GM13977 (cell line): ENCODE data around the gene RPL4.
"Not testable (repeated sequence)": the region's sequence is repeated elsewhere in the genome, so short reads cannot be mapped to it uniquely, and the experiment has no call there.

ENCODE experiments used
- DNase-seq: peaks from one replicate; pipeline ENCODE4 v3.0.0; 2012; ENCODE audit warnings: low spot score
- in situ Hi-C: fragments of 300-500 bp; cut with MboI; formaldehyde crosslinking; loops from one replicate; pipeline ENCODE4 v1.12.0; 2022; ENCODE audit warnings: low sequenced_read_pairs, low pct_unique_long_range_greater_than_20kb, mixed read lengths, inconsistent platforms; ENCODE audit not compliant: unreplicated experiment
- TF ChIP-seq, protein P1 (sequence below): IDR thresholded peaks from 2 replicates; pipeline ENCODE4 v1.5.1; 2012; ENCODE audit warnings: mild to moderate bottlenecking, control low read depth; ENCODE audit not compliant: insufficient read depth; ENCODE audit errors: extremely low read depth, missing control alignments

Gene RPL4

DNA sequence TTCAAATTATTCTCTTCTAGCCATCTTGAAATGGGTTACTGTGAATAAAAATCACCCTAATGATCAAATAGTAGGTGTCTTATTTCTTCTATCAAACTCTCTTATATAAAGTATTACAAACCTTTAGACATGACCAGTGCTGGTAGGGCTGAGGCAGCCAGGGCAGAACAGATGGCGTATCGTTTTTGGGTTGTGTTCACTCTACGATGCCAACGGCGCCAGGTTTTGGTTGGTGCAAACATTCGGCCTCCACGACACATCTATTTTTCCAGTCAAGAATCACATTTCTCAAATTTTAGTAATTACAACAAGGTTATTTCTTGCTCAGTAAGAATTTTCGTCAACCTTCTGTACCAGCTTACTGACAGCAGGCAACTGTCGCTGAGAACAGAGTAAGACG is 2.2 kb downstream of the RPL4 start:
- TF ChIP-seq, protein P1, sequence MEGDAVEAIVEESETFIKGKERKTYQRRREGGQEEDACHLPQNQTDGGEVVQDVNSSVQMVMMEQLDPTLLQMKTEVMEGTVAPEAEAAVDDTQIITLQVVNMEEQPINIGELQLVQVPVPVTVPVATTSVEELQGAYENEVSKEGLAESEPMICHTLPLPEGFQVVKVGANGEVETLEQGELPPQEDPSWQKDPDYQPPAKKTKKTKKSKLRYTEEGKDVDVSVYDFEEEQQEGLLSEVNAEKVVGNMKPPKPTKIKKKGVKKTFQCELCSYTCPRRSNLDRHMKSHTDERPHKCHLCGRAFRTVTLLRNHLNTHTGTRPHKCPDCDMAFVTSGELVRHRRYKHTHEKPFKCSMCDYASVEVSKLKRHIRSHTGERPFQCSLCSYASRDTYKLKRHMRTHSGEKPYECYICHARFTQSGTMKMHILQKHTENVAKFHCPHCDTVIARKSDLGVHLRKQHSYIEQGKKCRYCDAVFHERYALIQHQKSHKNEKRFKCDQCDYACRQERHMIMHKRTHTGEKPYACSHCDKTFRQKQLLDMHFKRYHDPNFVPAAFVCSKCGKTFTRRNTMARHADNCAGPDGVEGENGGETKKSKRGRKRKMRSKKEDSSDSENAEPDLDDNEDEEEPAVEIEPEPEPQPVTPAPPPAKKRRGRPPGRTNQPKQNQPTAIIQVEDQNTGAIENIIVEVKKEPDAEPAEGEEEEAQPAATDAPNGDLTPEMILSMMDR: no peak
- no peak for DNase-seq
- in situ Hi-C loops: no loop called here

DNA sequence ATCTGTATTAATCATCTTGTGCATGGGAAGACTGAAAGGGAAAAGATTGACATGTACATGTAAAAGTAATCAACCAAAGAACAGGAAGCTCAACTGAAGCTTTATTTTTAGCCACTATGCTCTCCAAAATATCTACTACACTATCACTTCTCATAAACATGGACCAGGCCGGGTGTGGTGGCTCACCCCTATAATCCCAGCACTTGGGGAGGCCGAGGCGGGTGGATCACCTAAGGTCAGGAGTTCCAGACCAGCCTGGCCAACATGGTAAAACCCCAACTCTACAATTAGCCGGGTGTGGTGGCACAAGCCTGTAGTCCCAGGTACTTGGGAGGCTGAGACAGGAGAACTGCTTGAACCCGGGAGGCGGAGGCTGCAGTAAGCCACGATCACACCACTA is 4.3 kb downstream of the RPL4 start:
- in situ Hi-C loops, DNase-seq: not testable (repeated sequence)

DNA sequence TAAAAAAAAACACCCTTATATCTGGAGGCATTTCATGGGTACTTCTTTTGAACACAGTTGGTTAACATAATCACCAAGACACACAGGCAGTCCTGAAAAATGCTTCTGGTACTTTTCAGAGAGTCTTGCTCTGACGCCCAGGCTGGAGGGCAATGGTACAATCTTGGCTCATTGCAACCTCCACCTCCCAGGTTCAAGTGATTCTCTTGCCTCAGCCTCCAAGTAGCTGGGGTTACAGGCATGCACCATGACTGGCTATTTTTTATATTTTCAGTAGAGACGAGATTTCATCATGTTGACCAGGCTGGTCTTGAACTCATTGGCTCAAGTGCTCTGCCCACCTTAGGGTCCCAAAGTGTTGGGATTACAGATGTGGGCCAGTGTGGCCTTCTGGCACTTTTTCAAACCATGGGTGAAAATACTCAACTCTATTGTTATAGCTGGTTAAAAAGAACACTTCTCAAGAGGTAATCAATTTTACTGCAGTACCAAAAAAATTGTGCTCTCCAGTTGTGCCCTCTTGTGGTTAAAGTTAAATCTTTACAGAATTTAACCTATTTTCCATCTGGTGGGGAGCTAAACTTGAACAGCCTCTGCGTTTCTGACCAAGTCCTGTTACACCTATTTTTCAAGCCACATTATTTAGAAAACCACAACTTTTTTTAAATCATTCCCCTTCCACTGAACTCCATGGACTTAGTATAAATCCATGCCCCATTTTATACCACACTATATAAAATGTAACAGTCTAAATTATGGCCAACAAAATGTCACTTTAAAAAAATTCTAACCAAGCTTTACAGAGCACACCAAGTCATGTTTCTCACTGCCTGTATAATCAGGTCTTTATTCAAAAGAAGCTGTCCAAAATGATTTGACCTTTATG is 5.9 kb downstream of the RPL4 start:
- in situ Hi-C loops: loop anchor here (10.0 kb wide), 1 partner anchor 114 kb away; the partner anchor contains the start of gene MAP2K1
- TF ChIP-seq, protein P1: peak; percentile 27
- DNase-seq: no peak

DNA sequence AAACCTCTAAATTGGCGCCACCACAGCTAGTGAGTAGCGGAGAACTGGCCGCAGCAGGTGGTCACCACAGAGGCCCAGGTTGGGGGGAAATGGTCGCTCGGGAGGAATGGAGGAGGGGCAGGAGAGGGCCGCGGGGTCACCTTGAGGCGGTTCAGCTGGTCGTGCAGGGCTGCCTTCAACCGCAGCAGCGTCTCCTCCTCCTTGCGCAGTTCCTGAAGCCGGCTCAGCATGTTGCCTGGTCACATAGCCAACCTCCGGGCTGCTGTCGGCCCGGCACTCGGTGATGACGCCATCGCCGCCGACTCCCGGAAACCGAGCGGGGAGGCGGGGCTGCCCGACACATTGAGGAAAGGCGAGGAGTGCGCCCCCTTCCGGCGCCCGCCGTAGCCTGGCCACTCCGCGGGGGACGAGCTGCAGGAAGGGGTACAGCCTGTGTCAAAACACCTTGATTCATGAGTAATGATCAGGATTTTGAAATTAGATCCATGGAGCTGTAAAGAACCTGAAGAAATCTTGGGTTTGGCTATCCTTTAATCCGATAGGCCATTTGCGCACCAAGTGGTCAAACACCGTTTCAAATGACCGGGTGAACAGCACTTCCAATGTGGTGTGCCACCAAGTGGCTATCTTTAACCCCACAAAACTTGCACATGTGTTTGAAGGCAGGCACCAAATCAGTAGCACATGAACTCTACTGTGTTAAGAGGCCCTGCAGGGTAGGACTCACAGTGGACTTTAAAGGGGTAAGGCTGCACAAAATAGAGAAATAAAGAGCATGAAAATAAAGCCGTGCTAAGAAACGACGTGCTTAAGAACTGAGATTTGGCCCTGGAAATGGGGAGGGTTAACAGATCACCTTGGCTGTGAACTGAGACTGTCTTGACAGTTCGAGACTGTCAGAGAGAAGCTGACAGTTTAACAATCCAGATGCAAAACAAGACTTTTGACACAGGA is 6.9 kb downstream of the RPL4 start, which contains the start of gene SNAPC5:
Gene SNAPC5, minus strand, starts transcription at position 261 of the 954 bp plus-strand sequence. Its CDS starts 31 bp downstream, at position 230.
- DNase-seq: peak; percentile 87
- in situ Hi-C loops: loop anchor here (10.0 kb wide), 1 partner anchor 113 kb away; the partner anchor contains the start of gene MAP2K1
- TF ChIP-seq, protein P1: peak; percentile 91

DNA sequence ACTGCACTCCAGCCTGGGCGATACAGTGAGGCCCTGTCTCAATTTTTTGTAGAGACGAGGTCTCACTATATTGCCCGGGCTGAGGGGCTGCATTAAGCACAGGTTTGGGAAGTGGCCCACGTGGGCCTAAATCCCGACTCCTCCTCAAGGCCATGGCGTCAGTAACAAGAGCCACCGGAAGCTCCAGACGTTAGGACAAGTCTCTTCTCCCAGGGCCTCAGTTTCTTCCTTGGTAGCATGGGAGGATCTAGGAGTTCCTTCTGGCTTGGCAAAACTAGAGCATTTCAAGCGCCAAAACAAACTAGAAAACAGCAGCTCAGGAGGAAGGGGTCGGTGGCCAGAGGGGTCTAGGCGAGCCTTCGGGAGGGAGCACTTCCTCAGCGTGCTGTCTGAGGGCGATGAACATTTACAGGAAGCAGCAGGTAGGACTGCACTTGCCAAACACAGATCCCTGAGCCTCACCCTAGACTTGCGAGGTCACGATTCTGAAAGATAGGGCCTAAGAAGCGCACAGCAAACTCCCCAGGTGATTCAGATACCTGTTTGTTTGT is 7.6 kb downstream of the RPL4 start:
- TF ChIP-seq, protein P1: no peak
- in situ Hi-C loops: loop anchor here (10.0 kb wide), 1 partner anchor 112 kb away; the partner anchor contains the start of gene MAP2K1
- no peak for DNase-seq

DNA sequence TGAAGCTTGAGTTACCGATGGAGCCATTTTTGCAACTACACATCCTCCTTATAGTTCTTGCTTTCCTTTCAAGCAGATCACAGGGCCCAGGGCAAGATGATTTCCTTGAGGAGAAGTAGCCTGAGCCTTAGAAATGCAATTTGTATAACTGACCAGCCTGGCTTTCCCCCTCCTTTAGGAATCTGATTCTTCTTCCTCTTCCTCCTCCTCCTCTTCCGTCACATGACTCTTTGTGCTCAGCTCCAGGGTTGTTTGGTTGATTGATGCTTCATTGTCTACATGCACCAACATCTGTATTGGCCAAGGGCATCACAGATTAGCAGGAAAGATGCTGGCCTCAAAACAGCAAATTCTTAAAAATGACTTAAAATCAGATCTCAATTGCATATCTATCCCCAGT is 10.4 kb downstream of the RPL4 start:
- no peak for DNase-seq
- TF ChIP-seq, protein P1: no peak
- in situ Hi-C loops: loop anchor here (10.0 kb wide), 1 partner anchor 109 kb away; the partner anchor contains the start of gene MAP2K1
